MM.1S (cell line): ENCODE results near the gene MKKS.

Source experiments
- CTCF ChIP-seq: fragments of 300-600 bp; sonication (generic); IDR thresholded peaks from 2 replicates; pipeline ENCODE4 v1.5.1; 2016; ENCODE audit warnings: antibody characterized with exemption, low read length, mixed read lengths
- EZH2 ChIP-seq: fragments of 300-600 bp; sonication (generic); optimal IDR thresholded peaks from 2 replicates; pipeline ENCODE3; 2017; ENCODE audit warnings: low read depth, mild to moderate bottlenecking, antibody characterized with exemption, low read length, mixed read lengths
- EZH2phosphoT487 ChIP-seq: fragments of 300-600 bp; sonication (generic); IDR thresholded peaks from 2 replicates; pipeline ENCODE4 v1.6.1; 2018; ENCODE audit warnings: antibody characterized with exemption, low read length

DNA sequence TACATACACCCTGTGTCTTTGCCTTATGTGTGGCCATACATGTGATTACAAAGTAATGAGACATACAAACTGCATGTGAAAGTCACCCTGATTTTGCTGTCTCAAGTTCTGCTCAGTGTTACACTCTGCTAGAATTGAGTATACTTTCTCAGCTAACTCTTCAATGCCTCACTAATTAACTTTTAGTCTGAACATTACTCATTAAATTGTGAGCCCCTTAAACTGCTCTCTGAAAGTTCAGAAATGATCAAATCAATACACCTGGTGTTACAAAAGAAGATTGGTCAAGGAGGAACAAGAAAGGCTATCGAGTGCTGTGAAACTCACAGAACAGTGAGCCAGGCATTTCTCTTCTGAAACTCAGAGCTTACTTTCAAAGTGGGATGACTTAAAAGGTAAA is 71.3 kb downstream of the MKKS start:
- TF ChIP-seq CTCF = no peak
- no peak for TF ChIP-seq EZH2phosphoT487
- no peak for TF ChIP-seq EZH2
